Measurements from ENCODE around the gene PBX2.

DNA sequence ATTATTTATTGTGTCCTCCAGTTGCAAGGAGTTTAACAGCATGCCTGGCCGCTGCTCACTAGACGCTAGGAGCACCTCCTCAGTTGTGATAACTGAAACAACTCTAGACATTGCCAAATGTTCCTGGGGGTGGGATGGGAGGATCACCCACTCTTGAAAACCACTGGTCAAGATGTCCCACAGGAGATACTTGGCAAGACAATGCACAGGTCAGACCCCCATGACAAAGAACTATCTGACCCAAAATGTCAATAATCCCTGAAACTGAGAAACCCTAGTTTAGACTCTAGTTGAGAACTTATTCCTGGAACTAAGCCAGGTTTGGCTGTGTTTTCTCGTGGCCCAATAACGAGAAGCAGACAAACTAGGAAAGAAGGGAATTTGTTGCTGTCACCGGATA, 50.4 kb downstream of the PBX2 start:
- no peak for TF ChIP-seq EZH2 (IDR thresholded peaks at IDR 0.05; ENCODE audit: borderline replicate concordance, low read length)
- TF ChIP-seq, protein P1, sequence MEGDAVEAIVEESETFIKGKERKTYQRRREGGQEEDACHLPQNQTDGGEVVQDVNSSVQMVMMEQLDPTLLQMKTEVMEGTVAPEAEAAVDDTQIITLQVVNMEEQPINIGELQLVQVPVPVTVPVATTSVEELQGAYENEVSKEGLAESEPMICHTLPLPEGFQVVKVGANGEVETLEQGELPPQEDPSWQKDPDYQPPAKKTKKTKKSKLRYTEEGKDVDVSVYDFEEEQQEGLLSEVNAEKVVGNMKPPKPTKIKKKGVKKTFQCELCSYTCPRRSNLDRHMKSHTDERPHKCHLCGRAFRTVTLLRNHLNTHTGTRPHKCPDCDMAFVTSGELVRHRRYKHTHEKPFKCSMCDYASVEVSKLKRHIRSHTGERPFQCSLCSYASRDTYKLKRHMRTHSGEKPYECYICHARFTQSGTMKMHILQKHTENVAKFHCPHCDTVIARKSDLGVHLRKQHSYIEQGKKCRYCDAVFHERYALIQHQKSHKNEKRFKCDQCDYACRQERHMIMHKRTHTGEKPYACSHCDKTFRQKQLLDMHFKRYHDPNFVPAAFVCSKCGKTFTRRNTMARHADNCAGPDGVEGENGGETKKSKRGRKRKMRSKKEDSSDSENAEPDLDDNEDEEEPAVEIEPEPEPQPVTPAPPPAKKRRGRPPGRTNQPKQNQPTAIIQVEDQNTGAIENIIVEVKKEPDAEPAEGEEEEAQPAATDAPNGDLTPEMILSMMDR (conservative IDR thresholded peaks at IDR 0.05 in 1 of 2, IDR thresholded peaks at IDR 0.05 in 1 of 2; ENCODE audit: extremely low read depth in 1 of 2, insufficient read depth in 1 of 2, low read depth in 1 of 2, low read length in 2 of 2): no peak
